ENCODE measurements around the gene OGFOD1. TPM values are rescaled to one million over a fixed set of nuclear protein-coding genes. Genes with fewer than 3 reads are reported as not detected.

The OGFOD1 gene
- total and polyA plus RNA-seq, 2 of the 13 experiments (the other 11 are each of a cell fraction or from before 2014, with no cell fraction given): 35.2 to 81.3 TPM

DNA sequence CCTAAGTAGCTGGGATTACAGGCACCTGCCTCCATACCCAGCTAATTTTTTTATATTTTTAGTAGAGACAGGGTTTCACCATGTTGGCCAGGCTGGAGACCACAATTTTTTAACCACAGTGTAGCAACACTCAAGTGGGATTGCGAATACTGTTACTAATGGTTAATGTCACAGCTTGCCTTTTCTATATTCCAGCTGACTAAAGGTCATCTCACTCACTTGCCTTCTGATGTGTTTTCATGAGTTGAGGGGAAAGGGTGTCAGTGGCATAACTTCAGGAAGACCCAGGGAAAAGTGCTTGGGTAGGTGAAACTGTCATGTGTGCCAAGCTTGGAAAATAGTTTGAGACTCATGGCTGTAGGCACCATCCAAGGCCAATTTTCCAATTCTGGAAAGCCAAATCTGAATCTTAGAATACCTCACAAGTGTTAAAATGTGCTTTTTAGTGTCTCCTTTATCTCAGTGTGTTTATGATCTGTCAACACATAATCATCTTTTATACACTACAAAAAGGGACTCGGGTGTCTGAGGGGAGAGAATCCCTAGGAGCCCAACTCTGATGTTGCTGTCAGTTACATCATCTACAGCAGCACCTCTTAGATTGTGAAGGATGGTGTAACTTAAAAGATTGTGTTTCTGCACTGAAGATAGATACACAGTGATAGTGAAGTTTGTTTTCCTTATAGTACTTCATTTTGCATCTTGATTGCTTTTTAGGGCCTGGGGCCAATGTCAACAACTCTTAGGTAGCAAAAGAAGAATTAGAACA, 27.1 kb downstream of the OGFOD1 start (continued):
- TF ChIP-seq, protein P1, sequence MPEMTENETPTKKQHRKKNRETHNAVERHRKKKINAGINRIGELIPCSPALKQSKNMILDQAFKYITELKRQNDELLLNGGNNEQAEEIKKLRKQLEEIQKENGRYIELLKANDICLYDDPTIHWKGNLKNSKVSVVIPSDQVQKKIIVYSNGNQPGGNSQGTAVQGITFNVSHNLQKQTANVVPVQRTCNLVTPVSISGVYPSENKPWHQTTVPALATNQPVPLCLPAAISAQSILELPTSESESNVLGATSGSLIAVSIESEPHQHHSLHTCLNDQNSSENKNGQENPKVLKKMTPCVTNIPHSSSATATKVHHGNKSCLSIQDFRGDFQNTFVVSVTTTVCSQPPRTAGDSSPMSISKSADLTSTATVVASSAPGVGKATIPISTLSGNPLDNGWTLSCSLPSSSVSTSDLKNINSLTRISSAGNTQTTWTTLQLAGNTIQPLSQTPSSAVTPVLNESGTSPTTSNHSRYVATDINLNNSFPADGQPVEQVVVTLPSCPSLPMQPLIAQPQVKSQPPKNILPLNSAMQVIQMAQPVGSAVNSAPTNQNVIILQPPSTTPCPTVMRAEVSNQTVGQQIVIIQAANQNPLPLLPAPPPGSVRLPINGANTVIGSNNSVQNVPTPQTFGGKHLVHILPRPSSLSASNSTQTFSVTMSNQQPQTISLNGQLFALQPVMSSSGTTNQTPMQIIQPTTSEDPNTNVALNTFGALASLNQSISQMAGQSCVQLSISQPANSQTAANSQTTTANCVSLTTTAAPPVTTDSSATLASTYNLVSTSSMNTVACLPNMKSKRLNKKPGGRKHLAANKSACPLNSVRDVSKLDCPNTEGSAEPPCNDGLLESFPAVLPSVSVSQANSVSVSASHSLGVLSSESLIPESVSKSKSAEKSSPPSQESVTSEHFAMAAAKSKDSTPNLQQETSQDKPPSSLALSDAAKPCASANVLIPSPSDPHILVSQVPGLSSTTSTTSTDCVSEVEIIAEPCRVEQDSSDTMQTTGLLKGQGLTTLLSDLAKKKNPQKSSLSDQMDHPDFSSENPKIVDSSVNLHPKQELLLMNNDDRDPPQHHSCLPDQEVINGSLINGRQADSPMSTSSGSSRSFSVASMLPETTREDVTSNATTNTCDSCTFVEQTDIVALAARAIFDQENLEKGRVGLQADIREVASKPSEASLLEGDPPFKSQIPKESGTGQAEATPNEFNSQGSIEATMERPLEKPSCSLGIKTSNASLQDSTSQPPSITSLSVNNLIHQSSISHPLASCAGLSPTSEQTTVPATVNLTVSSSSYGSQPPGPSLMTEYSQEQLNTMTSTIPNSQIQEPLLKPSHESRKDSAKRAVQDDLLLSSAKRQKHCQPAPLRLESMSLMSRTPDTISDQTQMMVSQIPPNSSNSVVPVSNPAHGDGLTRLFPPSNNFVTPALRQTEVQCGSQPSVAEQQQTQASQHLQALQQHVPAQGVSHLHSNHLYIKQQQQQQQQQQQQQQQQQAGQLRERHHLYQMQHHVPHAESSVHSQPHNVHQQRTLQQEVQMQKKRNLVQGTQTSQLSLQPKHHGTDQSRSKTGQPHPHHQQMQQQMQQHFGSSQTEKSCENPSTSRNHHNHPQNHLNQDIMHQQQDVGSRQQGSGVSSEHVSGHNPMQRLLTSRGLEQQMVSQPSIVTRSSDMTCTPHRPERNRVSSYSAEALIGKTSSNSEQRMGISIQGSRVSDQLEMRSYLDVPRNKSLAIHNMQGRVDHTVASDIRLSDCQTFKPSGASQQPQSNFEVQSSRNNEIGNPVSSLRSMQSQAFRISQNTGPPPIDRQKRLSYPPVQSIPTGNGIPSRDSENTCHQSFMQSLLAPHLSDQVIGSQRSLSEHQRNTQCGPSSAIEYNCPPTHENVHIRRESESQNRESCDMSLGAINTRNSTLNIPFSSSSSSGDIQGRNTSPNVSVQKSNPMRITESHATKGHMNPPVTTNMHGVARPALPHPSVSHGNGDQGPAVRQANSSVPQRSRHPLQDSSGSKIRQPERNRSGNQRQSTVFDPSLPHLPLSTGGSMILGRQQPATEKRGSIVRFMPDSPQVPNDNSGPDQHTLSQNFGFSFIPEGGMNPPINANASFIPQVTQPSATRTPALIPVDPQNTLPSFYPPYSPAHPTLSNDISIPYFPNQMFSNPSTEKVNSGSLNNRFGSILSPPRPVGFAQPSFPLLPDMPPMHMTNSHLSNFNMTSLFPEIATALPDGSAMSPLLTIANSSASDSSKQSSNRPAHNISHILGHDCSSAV (CRISPR knock-in tag; IDR thresholded peaks at IDR 0.05; ENCODE audit: borderline replicate concordance): no peak
- TF ChIP-seq, protein P2, sequence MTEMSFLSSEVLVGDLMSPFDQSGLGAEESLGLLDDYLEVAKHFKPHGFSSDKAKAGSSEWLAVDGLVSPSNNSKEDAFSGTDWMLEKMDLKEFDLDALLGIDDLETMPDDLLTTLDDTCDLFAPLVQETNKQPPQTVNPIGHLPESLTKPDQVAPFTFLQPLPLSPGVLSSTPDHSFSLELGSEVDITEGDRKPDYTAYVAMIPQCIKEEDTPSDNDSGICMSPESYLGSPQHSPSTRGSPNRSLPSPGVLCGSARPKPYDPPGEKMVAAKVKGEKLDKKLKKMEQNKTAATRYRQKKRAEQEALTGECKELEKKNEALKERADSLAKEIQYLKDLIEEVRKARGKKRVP (CRISPR knock-in tag; IDR thresholded peaks at IDR 0.05): peak in 1 of 2 experiments; percentile 68; a peak in 1 of 4 replicates
- TF ChIP-seq, protein P3, sequence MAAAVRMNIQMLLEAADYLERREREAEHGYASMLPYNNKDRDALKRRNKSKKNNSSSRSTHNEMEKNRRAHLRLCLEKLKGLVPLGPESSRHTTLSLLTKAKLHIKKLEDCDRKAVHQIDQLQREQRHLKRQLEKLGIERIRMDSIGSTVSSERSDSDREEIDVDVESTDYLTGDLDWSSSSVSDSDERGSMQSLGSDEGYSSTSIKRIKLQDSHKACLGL (CRISPR knock-in tag; IDR thresholded peaks at IDR 0.05): no peak
- TF ChIP-seq SALL1 (CRISPR knock-in tag; IDR thresholded peaks at IDR 0.05) (no peak), CEBPB (IDR thresholded peaks at IDR 0.05; ENCODE audit: borderline replicate concordance, low read depth, low read length) (peak; percentile 5; the same call in 1 of the 2 replicates), MEF2D (CRISPR knock-in tag; IDR thresholded peaks at IDR 0.05) (no peak), ZNF800 (CRISPR knock-in tag; IDR thresholded peaks at IDR 0.05) (no peak)

Measured in HepG2 (cell line).